Fibroblast of lung (primary cell): Measurements from ENCODE around the gene AMOTL2. TPM values are rescaled to one million over a fixed set of nuclear protein-coding genes. Genes with fewer than 3 reads are reported as not detected.

Source experiments
- DNase-seq, 2 donors: peaks; one replicate each; pipeline versions ENCODE4 v3.0.0 to v3.0.0-alpha.2; 2010; ENCODE audit warnings: low read depth in 2 of 2
- H2AFZ ChIP-seq: 2 replicates; pipeline ENCODE4 v1.5.1; 2012; ENCODE audit warnings: low read length, control low read depth, inconsistent platforms
- H3K27ac ChIP-seq: 2 replicates; pipeline ENCODE4 v1.5.1; 2011; ENCODE audit warnings: low read length, control low read depth; ENCODE audit not compliant: insufficient read depth
- H3K27me3 ChIP-seq: 2 replicates; pipeline ENCODE4 v1.5.1; 2011; ENCODE audit warnings: mild to moderate bottlenecking, low read length; ENCODE audit not compliant: control insufficient read depth, insufficient read depth
- H3K36me3 ChIP-seq: 2 replicates; pipeline ENCODE4 v1.5.1; 2011; ENCODE audit warnings: low read length; ENCODE audit not compliant: control insufficient read depth, insufficient read depth
- H3K4me1 ChIP-seq: 2 replicates; pipeline ENCODE4 v1.5.1; 2011; ENCODE audit warnings: low read length; ENCODE audit not compliant: control insufficient read depth, insufficient read depth; ENCODE audit errors: extremely low read depth
- H3K4me2 ChIP-seq: 2 replicates; pipeline ENCODE4 v1.5.1; 2011; ENCODE audit warnings: low read length, control low read depth; ENCODE audit not compliant: insufficient read depth; ENCODE audit errors: extremely low read depth
- H3K4me3 ChIP-seq, 4 experiments: fragments of 200-600 bp in 1 of 4; sonication (generic) in 1 of 4; replicated peaks in 1 of 4; 2 replicates each; pipeline ENCODE4 v1.5.1; 2011 to 2016; ENCODE audit warnings: low read length in 4 of 4, low read depth in 3 of 4, mild to moderate bottlenecking in 3 of 4, control low read depth in 2 of 4, inconsistent platforms in 1 of 4, mixed read lengths in 1 of 4; ENCODE audit not compliant: insufficient read depth in 1 of 4; ENCODE audit errors: control extremely low read depth in 1 of 4
- H3K79me2 ChIP-seq: 2 replicates; pipeline ENCODE4 v1.5.1; 2012; ENCODE audit warnings: mild to moderate bottlenecking, low read length, inconsistent platforms; ENCODE audit not compliant: control insufficient read depth, insufficient read depth
- H3K9ac ChIP-seq: 2 replicates; pipeline ENCODE4 v1.5.1; 2011; ENCODE audit warnings: mild to moderate bottlenecking, low read length, control low read depth; ENCODE audit not compliant: insufficient read depth
- H3K9me3 ChIP-seq: 2 replicates; pipeline ENCODE4 v1.5.1; 2012; ENCODE audit warnings: low read depth, low read length; ENCODE audit not compliant: control insufficient read depth, insufficient read depth
- H4K20me1 ChIP-seq: 2 replicates; pipeline ENCODE4 v1.5.1; 2011; ENCODE audit warnings: low read length; ENCODE audit not compliant: control insufficient read depth, insufficient read depth; ENCODE audit errors: extremely low read depth
- CTCF ChIP-seq, 2 donors: IDR thresholded peaks in 1 of 2; conservative IDR thresholded peaks in 1 of 2; 1 replicate in 1 of 2; 2 replicates in 1 of 2; pipeline ENCODE4 v1.5.1; 2011 to 2012; ENCODE audit warnings: low read length in 2 of 2, control low read depth in 1 of 2, inconsistent platforms in 1 of 2, low read depth in 1 of 2, mild to moderate bottlenecking in 1 of 2
- EZH2 ChIP-seq: IDR thresholded peaks from 2 replicates; pipeline ENCODE4 v1.5.1; 2012; ENCODE audit warnings: low read length, control low read depth, mild to moderate bottlenecking; ENCODE audit errors: missing control alignments
- polyA plus RNA-seq, 2 donors: library from polyadenylated mRNA; depleted of rRNA in 1 of 2; stranded (reverse) in 1 of 2; unstranded in 1 of 2; fragments of >200 nt; gene quantifications; 2 replicates each; pipeline ENCODE4 v1.2.1, GENCODE V29; 2011 to 2012; ENCODE audit warnings: missing spikeins in 1 of 2
- total RNA-seq: library from RNA; depleted of rRNA; stranded (reverse); fragments of >200 nt; gene quantifications from 2 replicates; pipeline ENCODE4 v1.2.1, GENCODE V29; 2014

Gene AMOTL2
- total and polyA plus RNA-seq, 2 donors (not counting 1 experiment from before 2014, with no cell fraction given) = 74.6 to 97.0 TPM

- no peak for DNase-seq
- no peak overlapping the region for H3K27ac ChIP-seq
- no peak overlapping the region for H3K4me3 ChIP-seq
Observed at GRCh38 chr3:134340362-134340981, 33.8 kb downstream of the AMOTL2 start.

GRCh38 chr3:134339913-134340312, 34.3 kb downstream of the AMOTL2 start:
- Histone ChIP-seq H3K4me1 (peaks cover 7% of the 10 kb centered on the region), H3K9ac (no peak overlapping the region), H3K4me3 (no peak overlapping the region), H3K27ac (no peak overlapping the region), H4K20me1 (no peaks in the 10 kb centered on the region), H2AFZ (no peak overlapping the region), H3K27me3 (no peaks in the 10 kb centered on the region), H3K9me3 (no peaks in the 10 kb centered on the region), H3K36me3 (no peaks in the 10 kb centered on the region), H3K79me2 (no peaks in the 10 kb centered on the region), H3K4me2 (no peak overlapping the region)
- DNase-seq = no peak
- TF ChIP-seq EZH2 = no peak
- TF ChIP-seq CTCF (conservative IDR thresholded peaks at IDR 0.05 in 1 of 2, IDR thresholded peaks at IDR 0.05 in 1 of 2; ENCODE audit: low read depth in 1 of 2, low read length in 2 of 2) = no peak

More at GRCh38 chr3:134340362-134340981, 33.8 kb downstream of the AMOTL2 start:
- Histone ChIP-seq H3K9me3 (no peaks in the 10 kb centered on the region), H3K36me3 (no peaks in the 10 kb centered on the region), H3K4me1 (peaks cover 5% of the 10 kb centered on the region), H3K79me2 (no peaks in the 10 kb centered on the region), H4K20me1 (no peaks in the 10 kb centered on the region), H3K27me3 (no peaks in the 10 kb centered on the region), H2AFZ (no peak overlapping the region), H3K9ac (no peak overlapping the region), H3K4me2 (no peak overlapping the region)
- TF ChIP-seq EZH2 (no peak), CTCF (conservative IDR thresholded peaks at IDR 0.05 in 1 of 2, IDR thresholded peaks at IDR 0.05 in 1 of 2; ENCODE audit: low read depth in 1 of 2, low read length in 2 of 2) (no peak)

GRCh38 chr3:134339331-134339730, 34.9 kb downstream of the AMOTL2 start:
- TF ChIP-seq EZH2 (no peak), CTCF (conservative IDR thresholded peaks at IDR 0.05 in 1 of 2, IDR thresholded peaks at IDR 0.05 in 1 of 2; ENCODE audit: low read depth in 1 of 2, low read length in 2 of 2) (no peak)
- no peak for DNase-seq
- H2AFZ ChIP-seq = no peak overlapping the region
- no peak overlapping the region for H3K9ac ChIP-seq
- peaks cover 12% of the 10 kb centered on the region for H3K4me1 ChIP-seq
- H3K4me2 ChIP-seq = no peak overlapping the region
- H3K27ac ChIP-seq = no peak overlapping the region
- H3K79me2 ChIP-seq = no peaks in the 10 kb centered on the region
- H3K9me3 ChIP-seq = no peaks in the 10 kb centered on the region
- H4K20me1 ChIP-seq = no peaks in the 10 kb centered on the region
- H3K4me3 ChIP-seq = no peak overlapping the region
- no peaks in the 10 kb centered on the region for H3K36me3 ChIP-seq
- no peaks in the 10 kb centered on the region for H3K27me3 ChIP-seq
